ENCODE results near the gene KLRB1.

Gene KLRB1

DNA sequence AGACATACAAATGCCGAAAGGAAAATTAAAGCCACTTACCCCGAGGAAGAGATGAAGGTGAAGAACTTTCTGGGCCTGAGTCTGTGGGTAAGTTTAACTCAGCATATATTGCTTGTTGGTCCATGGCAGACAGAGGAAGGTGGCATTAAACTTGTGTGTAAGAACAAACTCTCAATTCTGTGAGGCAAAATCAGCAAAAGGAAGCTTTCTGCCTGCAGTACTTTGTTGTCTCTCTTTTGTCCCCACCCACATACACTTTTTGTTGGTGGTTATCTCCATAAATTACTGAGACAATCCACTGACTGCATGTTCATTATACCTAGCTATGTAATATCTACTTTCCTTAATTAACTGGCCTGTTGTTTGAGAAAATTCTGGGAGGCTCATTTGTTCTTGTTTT lies at the start of gene KLRB1:
KLRB1 (minus strand) TSS at position 201 of the 400 bp plus-strand sequence; CDS start at position 124, 77 bp downstream.
- no peaks in the 10 kb centered on the region for H3K36me3 ChIP-seq (ENCODE audit: control insufficient read depth, low read length)
- H3F3A ChIP-seq (ENCODE audit: control insufficient read depth, insufficient read depth): no peaks in the 10 kb centered on the region
- H3K4me1 ChIP-seq (ENCODE audit: control insufficient read depth, low read length): no peaks in the 10 kb centered on the region
- H3K27me3 ChIP-seq (ENCODE audit: control insufficient read depth, low read length): no peaks in the 10 kb centered on the region
- no peak within 1 kb of the TSS for H3K27ac ChIP-seq (ENCODE audit: low read depth, low read length)
- no peak within 1 kb of the TSS for H3K4me2 ChIP-seq (ENCODE audit: low read length)
- H3K4me3 ChIP-seq (ENCODE audit: low read length): no peak within 1 kb of the TSS
- TF ChIP-seq EZH2phosphoT487 (IDR thresholded peaks at IDR 0.05; ENCODE audit: borderline replicate concordance, low read length) (no peak), CTCF (IDR thresholded peaks at IDR 0.05; ENCODE audit: low read depth, low read length, poor library complexity, severe bottlenecking) (no peak)
- no peaks in the 10 kb centered on the region for H3K79me2 ChIP-seq (ENCODE audit: control insufficient read depth, low read length)
- H3K9me3 ChIP-seq (ENCODE audit: control insufficient read depth, insufficient read depth, low read length): no peaks in the 10 kb centered on the region
- H4K20me1 ChIP-seq (ENCODE audit: control insufficient read depth, insufficient read depth, low read depth, low read length): no peaks in the 10 kb centered on the region
- no peaks in the 10 kb centered on the region for H3K9me2 ChIP-seq (replicated peaks; ENCODE audit: control insufficient read depth, low read length)

DNA sequence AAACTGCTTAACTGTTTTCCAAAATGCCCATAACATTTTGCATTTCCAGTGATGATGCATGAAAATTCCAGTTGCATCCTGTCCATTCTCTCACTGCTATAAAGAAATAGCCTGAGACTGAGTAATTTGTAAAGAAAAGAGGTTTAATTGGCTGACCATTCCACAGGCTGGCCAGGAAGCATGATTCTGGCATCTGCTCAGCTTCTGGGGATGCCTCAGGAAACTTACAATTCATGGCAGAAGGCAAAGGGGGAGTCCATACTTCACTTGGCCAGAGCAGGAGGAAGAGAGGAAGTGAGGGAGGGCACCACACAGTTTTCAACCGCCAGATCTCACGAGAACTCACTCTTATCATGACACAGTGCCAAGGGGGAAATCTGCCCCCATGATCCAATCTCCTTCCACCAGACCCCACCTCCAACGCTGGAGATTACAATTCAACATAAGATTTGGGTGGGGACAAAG lies 43.6 kb upstream of the KLRB1 start:
- TF ChIP-seq EZH2phosphoT487 (IDR thresholded peaks at IDR 0.05; ENCODE audit: borderline replicate concordance, low read length): no peak
- TF ChIP-seq CTCF (IDR thresholded peaks at IDR 0.05; ENCODE audit: low read depth, low read length, poor library complexity, severe bottlenecking): no peak
- peak overlapping the region; percentile 79 for H3K4me3 ChIP-seq (ENCODE audit: low read length)
- peaks cover 3% of the 10 kb centered on the region; the same call in 1 of the 2 replicates for H3K9me3 ChIP-seq (ENCODE audit: control insufficient read depth, insufficient read depth, low read length)
- H3K9me2 ChIP-seq (replicated peaks; ENCODE audit: control insufficient read depth, low read length): no peaks in the 10 kb centered on the region
- H3K79me2 ChIP-seq (ENCODE audit: control insufficient read depth, low read length): peaks cover 53% of the 10 kb centered on the region
- peak overlapping the region; percentile 99 for H3K27ac ChIP-seq (ENCODE audit: low read depth, low read length)
- peaks cover 75% of the 10 kb centered on the region for H3K36me3 ChIP-seq (ENCODE audit: control insufficient read depth, low read length)
- peak overlapping the region; percentile 88 for H3K4me2 ChIP-seq (ENCODE audit: low read length)
- H3K27me3 ChIP-seq (ENCODE audit: control insufficient read depth, low read length): no peaks in the 10 kb centered on the region
- peaks cover 60% of the 10 kb centered on the region for H3K4me1 ChIP-seq (ENCODE audit: control insufficient read depth, low read length)
- H3F3A ChIP-seq (ENCODE audit: control insufficient read depth, insufficient read depth): peaks cover 42% of the 10 kb centered on the region
- no peaks in the 10 kb centered on the region for H4K20me1 ChIP-seq (ENCODE audit: control insufficient read depth, insufficient read depth, low read depth, low read length)

GRCh38 chr12:9650151-9650576 lies 42.4 kb upstream of the KLRB1 start:
- no peaks in the 10 kb centered on the region for H3K27me3 ChIP-seq (ENCODE audit: control insufficient read depth, low read length)
- TF ChIP-seq CTCF (IDR thresholded peaks at IDR 0.05; ENCODE audit: low read depth, low read length, poor library complexity, severe bottlenecking) (no peak), EZH2phosphoT487 (IDR thresholded peaks at IDR 0.05; ENCODE audit: borderline replicate concordance, low read length) (no peak)
- peak overlapping the region; percentile 79 for H3K4me3 ChIP-seq (ENCODE audit: low read length)
- H3F3A ChIP-seq (ENCODE audit: control insufficient read depth, insufficient read depth): peaks cover 46% of the 10 kb centered on the region
- H3K79me2 ChIP-seq (ENCODE audit: control insufficient read depth, low read length): peaks cover 53% of the 10 kb centered on the region
- H3K9me3 ChIP-seq (ENCODE audit: control insufficient read depth, insufficient read depth, low read length): peaks cover 8% of the 10 kb centered on the region
- no peaks in the 10 kb centered on the region for H3K9me2 ChIP-seq (replicated peaks; ENCODE audit: control insufficient read depth, low read length)
- H4K20me1 ChIP-seq (ENCODE audit: control insufficient read depth, insufficient read depth, low read depth, low read length): no peaks in the 10 kb centered on the region
- peak overlapping the region; percentile 99 for H3K27ac ChIP-seq (ENCODE audit: low read depth, low read length)
- peaks cover 66% of the 10 kb centered on the region for H3K4me1 ChIP-seq (ENCODE audit: control insufficient read depth, low read length)
- peaks cover 63% of the 10 kb centered on the region for H3K36me3 ChIP-seq (ENCODE audit: control insufficient read depth, low read length)
- H3K4me2 ChIP-seq (ENCODE audit: low read length): peak overlapping the region; percentile 88

Measured in DOHH2 (cell line).